HepG2 (cell line): ENCODE data around the gene IKZF3. TPM values are rescaled to one million over a fixed set of nuclear protein-coding genes. Genes with fewer than 3 reads are reported as not detected.

Experiments
- ARHGAP35 ChIP-seq: sonication (generic); formaldehyde crosslinking; IDR thresholded peaks from 2 replicates; pipeline ENCODE4 v1.9.0; 2022; ENCODE audit warnings: mild to moderate bottlenecking, inconsistent platforms, moderate library complexity, missing genetic modification reagents, borderline replicate concordance
- CERS6 ChIP-seq: sonication (generic); formaldehyde crosslinking; IDR thresholded peaks from 2 replicates; pipeline ENCODE4 v1.5.0; 2020; ENCODE audit warnings: missing genetic modification reagents
- DMAP1 ChIP-seq: IDR thresholded peaks from 2 replicates; pipeline ENCODE4 v1.6.1; 2016
- GABPA ChIP-seq, 2 experiments: IDR thresholded peaks; 2 replicates each; pipeline ENCODE4 v1.6.1; 2011 to 2016; ENCODE audit warnings: low read depth in 2 of 2, low read length in 1 of 2, missing biosample characterization in 1 of 2, missing genetic modification characterization in 1 of 2
- HDAC1 ChIP-seq: sonication (generic); formaldehyde crosslinking; IDR thresholded peaks from 2 replicates; pipeline ENCODE4 v1.5.1; 2020; ENCODE audit warnings: mild to moderate bottlenecking, missing genetic modification reagents
- HNF4G ChIP-seq, 2 experiments: sonication (generic) in 1 of 2; formaldehyde crosslinking in 1 of 2; IDR thresholded peaks; 2 replicates each; pipeline versions ENCODE4 v1.4.0 to v1.6.1; 2011 to 2020; ENCODE audit warnings: borderline replicate concordance in 2 of 2, low read depth in 2 of 2, mild to moderate bottlenecking in 2 of 2, low read length in 1 of 2, missing genetic modification reagents in 1 of 2, moderate library complexity in 1 of 2
- JARID2 ChIP-seq: sonication (generic); formaldehyde crosslinking; IDR thresholded peaks from 2 replicates; pipeline ENCODE4 v1.8.1; 2023; ENCODE audit warnings: missing genetic modification reagents, inconsistent platforms; ENCODE audit not compliant: insufficient replicate concordance
- MBNL3 ChIP-seq: fragments of 250-450 bp; sonication (Bioruptor Pico); conservative IDR thresholded peaks from 2 replicates; pipeline ENCODE4 v1.8.0; 2022; ENCODE audit warnings: mild to moderate bottlenecking, inconsistent platforms
- PLRG1 ChIP-seq: fragments of 450-650 bp; conservative IDR thresholded peaks from 2 replicates; pipeline ENCODE4 v1.6.1; 2016
- RBM39 ChIP-seq: fragments of 200-400 bp; formaldehyde crosslinking; IDR thresholded peaks from one replicate; pipeline ENCODE4 v1.6.1; 2018; ENCODE audit warnings: antibody characterized with exemption, mild to moderate bottlenecking, low read depth, low read length; ENCODE audit not compliant: poor library complexity, severe bottlenecking
- SALL2 ChIP-seq: sonication (generic); formaldehyde crosslinking; IDR thresholded peaks from 2 replicates; pipeline ENCODE4 v1.8.1; 2023; ENCODE audit warnings: mild to moderate bottlenecking, missing genetic modification reagents, inconsistent platforms
- SPEN ChIP-seq: sonication (generic); formaldehyde crosslinking; IDR thresholded peaks from 2 replicates; pipeline ENCODE4 v1.5.1; 2020; ENCODE audit warnings: low read depth, mild to moderate bottlenecking, missing genetic modification reagents
- YEATS4 ChIP-seq: sonication (generic); formaldehyde crosslinking; IDR thresholded peaks from 2 replicates; pipeline ENCODE4 v1.4.0; 2020; ENCODE audit warnings: missing genetic modification reagents, borderline replicate concordance
- ZNF207 ChIP-seq: fragments of 450-650 bp; IDR thresholded peaks from 2 replicates; pipeline ENCODE4 v1.6.1; 2016; ENCODE audit warnings: antibody characterized with exemption, borderline replicate concordance
- ZNF367 ChIP-seq: sonication (generic); formaldehyde crosslinking; IDR thresholded peaks from 2 replicates; pipeline ENCODE4 v1.4.0; 2020; ENCODE audit warnings: missing genetic modification reagents, borderline replicate concordance
- ZNF556 ChIP-seq: sonication (generic); formaldehyde crosslinking; IDR thresholded peaks from 2 replicates; pipeline ENCODE4 v1.4.0; 2020; ENCODE audit warnings: mild to moderate bottlenecking, missing genetic modification reagents, borderline replicate concordance
- ZNF557 ChIP-seq: sonication (generic); formaldehyde crosslinking; IDR thresholded peaks from 2 replicates; pipeline ENCODE4 v1.4.0; 2020; ENCODE audit warnings: missing genetic modification reagents
- ZNF639 ChIP-seq: conservative IDR thresholded peaks from 2 replicates; pipeline ENCODE4 v1.6.1; 2018; ENCODE audit warnings: missing genetic modification reagents
- ZNF7 ChIP-seq: IDR thresholded peaks from 2 replicates; pipeline ENCODE4 v1.6.1; 2016; ENCODE audit warnings: missing biosample characterization, missing genetic modification reagents
- ZNF790 ChIP-seq: sonication (generic); formaldehyde crosslinking; IDR thresholded peaks from 2 replicates; pipeline ENCODE4 v1.8.0; 2022; ENCODE audit warnings: missing genetic modification reagents, mild to moderate bottlenecking, borderline replicate concordance
- ZNF839 ChIP-seq: sonication (generic); formaldehyde crosslinking; IDR thresholded peaks from 2 replicates; pipeline ENCODE4 v1.4.0; 2020; ENCODE audit warnings: missing genetic modification reagents, mild to moderate bottlenecking, borderline replicate concordance
- ZNF841 ChIP-seq: sonication (generic); formaldehyde crosslinking; IDR thresholded peaks from 2 replicates; pipeline ENCODE4 v1.8.1; 2023; ENCODE audit warnings: missing genetic modification reagents, borderline replicate concordance
- polyA plus RNA-seq, 8 experiments: library from polyadenylated mRNA; depleted of rRNA in 3 of 8; stranded (reverse) in 7 of 8; unstranded in 1 of 8; fragments of >200 nt; fragmentation: Illumina TruSeq in 4 of 8; extraction: Trizol in 4 of 8; gene quantifications; 2 replicates each; pipeline versions ENCODE4 v1.2.1 to v1.2.3, GENCODE V29; 2011 to 2016; ENCODE audit warnings: low read depth in 4 of 8, missing spikeins in 1 of 8, mixed read lengths in 1 of 8; ENCODE audit not compliant: insufficient read depth in 1 of 8
- total RNA-seq, 5 experiments: library from RNA; depleted of rRNA; stranded (reverse); fragments of >200 nt; fragmentation: Illumina TruSeq; extraction: Trizol; gene quantifications; 2 replicates each; pipeline ENCODE4 v1.2.3, GENCODE V29; 2016; ENCODE audit warnings: low read depth in 1 of 5
- TF ChIP-seq, protein P1 (sequence below): sonication (generic); formaldehyde crosslinking; IDR thresholded peaks from 2 replicates; pipeline ENCODE4 v1.9.0; 2021; ENCODE audit warnings: missing genetic modification reagents, mild to moderate bottlenecking, borderline replicate concordance
- TF ChIP-seq, protein P2 (sequence below): fragments of 450-650 bp; IDR thresholded peaks from 2 replicates; pipeline ENCODE4 v1.6.1; 2016

IKZF3 gene
- total and polyA plus RNA-seq, 2 of the 13 experiments (the other 11 are each of a cell fraction or from before 2014, with no cell fraction given), result not detected

DNA sequence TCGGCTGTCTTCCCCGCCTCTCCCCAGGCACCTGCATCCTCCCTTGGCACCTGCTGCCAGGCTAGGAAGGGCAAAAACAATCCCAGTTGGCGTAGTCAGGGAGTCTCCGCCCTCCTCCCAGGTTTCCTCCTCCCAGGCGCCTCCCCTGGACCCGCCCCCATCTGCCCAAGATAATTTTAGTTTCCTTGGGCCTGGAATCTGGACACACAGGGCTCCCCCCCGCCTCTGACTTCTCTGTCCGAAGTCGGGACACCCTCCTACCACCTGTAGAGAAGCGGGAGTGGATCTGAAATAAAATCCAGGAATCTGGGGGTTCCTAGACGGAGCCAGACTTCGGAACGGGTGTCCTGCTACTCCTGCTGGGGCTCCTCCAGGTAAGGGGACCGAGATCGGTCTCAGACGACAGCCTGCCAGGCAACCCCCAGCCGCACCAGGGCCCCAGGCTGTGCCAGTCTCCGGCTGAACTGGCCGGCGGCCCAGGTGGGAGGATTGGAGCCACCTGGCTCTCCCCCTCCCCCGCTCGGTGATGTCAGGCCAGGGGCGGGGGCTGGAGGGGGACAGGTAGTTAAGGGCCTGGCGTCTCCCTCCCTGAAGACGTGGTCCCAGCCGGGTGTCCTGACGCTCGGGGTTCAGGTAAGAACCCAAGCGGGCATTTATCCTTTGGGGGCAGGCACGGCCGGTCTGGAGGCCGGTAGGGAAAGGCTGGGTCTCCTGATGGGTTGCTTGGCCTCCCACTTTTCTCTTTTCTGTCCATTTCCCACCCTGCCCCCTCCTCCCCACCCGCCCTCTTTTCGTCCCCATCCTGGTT, 126.1 kb downstream of the IKZF3 start, which contains the start of gene GRB7 (continued):
- TF ChIP-seq, protein P1, sequence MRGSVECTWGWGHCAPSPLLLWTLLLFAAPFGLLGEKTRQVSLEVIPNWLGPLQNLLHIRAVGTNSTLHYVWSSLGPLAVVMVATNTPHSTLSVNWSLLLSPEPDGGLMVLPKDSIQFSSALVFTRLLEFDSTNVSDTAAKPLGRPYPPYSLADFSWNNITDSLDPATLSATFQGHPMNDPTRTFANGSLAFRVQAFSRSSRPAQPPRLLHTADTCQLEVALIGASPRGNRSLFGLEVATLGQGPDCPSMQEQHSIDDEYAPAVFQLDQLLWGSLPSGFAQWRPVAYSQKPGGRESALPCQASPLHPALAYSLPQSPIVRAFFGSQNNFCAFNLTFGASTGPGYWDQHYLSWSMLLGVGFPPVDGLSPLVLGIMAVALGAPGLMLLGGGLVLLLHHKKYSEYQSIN, result no peak
- peak; percentile 82 for TF ChIP-seq HDAC1 (CRISPR knock-in tag)
- no peak for TF ChIP-seq RBM39
- TF ChIP-seq ZNF639 (CRISPR knock-in tag), result 0 out of 2 replicates have a peak, but pooled peaks have one; percentile 8
- 0 out of 2 replicates have a peak, but pooled peaks have one; percentile 28 for TF ChIP-seq YEATS4 (CRISPR knock-in tag)
- TF ChIP-seq ZNF557 (CRISPR knock-in tag), result no peak
- peak; percentile 18; the same call in 1 of the 2 replicates for TF ChIP-seq SPEN (CRISPR knock-in tag)
- TF ChIP-seq CERS6, result 0 out of 2 replicates have a peak, but pooled peaks have one; percentile 48
- no peak for TF ChIP-seq ZNF207
- TF ChIP-seq ZNF7 (CRISPR knock-in tag), result no peak
- peak; percentile 44; the same call in 1 of the 2 replicates for TF ChIP-seq SALL2 (CRISPR knock-in tag)
- peak; percentile 88; the same call in 1 of the 2 replicates for TF ChIP-seq ZNF556
- no peak for TF ChIP-seq GABPA (IDR thresholded peaks at IDR 0.05; ENCODE audit: low read depth, low read length)
- TF ChIP-seq GABPA (CRISPR knock-in tag; IDR thresholded peaks at IDR 0.05; ENCODE audit: low read depth), result 0 out of 2 replicates have a peak, but pooled peaks have one; percentile 42
- no peak for TF ChIP-seq JARID2 (CRISPR knock-in tag)
- TF ChIP-seq DMAP1 (CRISPR knock-in tag), result no peak
- TF ChIP-seq PLRG1, result no peak
- TF ChIP-seq HNF4G (IDR thresholded peaks at IDR 0.05; ENCODE audit: borderline replicate concordance, low read depth, low read length), result no peak; the same call in 1 of the 2 replicates
- TF ChIP-seq HNF4G (CRISPR knock-in tag; IDR thresholded peaks at IDR 0.05; ENCODE audit: borderline replicate concordance, low read depth), result no peak
- TF ChIP-seq ZNF790, result 0 out of 2 replicates have a peak, but pooled peaks have one; percentile 39
- peak; percentile 24; the same call in 1 of the 2 replicates for TF ChIP-seq ARHGAP35 (CRISPR knock-in tag)
- no peak for TF ChIP-seq MBNL3
- TF ChIP-seq ZNF839 (CRISPR knock-in tag), result no peak
- peak; percentile 71; the same call in 1 of the 2 replicates for TF ChIP-seq ZNF367 (CRISPR knock-in tag)
- TF ChIP-seq, protein P2, sequence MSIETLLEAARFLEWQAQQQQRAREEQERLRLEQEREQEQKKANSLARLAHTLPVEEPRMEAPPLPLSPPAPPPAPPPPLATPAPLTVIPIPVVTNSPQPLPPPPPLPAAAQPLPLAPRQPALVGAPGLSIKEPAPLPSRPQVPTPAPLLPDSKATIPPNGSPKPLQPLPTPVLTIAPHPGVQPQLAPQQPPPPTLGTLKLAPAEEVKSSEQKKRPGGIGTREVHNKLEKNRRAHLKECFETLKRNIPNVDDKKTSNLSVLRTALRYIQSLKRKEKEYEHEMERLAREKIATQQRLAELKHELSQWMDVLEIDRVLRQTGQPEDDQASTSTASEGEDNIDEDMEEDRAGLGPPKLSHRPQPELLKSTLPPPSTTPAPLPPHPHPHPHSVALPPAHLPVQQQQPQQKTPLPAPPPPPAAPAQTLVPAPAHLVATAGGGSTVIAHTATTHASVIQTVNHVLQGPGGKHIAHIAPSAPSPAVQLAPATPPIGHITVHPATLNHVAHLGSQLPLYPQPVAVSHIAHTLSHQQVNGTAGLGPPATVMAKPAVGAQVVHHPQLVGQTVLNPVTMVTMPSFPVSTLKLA, result no peak
- no peak for TF ChIP-seq ZNF841
